Activated CD8-positive, alpha-beta memory T cell treated with anti-CD3 and anti-CD28 coated beads, Interleukin-2, amount 50 U/mL, for 1 hour (primary cell): ENCODE measurements around the gene PITHD1.
"Not testable (repeated sequence)": the region's sequence is repeated elsewhere in the genome, so short reads cannot be mapped to it uniquely, and the experiment has no call there.

ENCODE experiments used
- DNase-seq: peaks from one replicate; pipeline ENCODE4 v3.0.0-alpha.2; 2020; ENCODE audit errors: extremely low read depth

PITHD1 gene, protein sequence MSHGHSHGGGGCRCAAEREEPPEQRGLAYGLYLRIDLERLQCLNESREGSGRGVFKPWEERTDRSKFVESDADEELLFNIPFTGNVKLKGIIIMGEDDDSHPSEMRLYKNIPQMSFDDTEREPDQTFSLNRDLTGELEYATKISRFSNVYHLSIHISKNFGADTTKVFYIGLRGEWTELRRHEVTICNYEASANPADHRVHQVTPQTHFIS

DNA sequence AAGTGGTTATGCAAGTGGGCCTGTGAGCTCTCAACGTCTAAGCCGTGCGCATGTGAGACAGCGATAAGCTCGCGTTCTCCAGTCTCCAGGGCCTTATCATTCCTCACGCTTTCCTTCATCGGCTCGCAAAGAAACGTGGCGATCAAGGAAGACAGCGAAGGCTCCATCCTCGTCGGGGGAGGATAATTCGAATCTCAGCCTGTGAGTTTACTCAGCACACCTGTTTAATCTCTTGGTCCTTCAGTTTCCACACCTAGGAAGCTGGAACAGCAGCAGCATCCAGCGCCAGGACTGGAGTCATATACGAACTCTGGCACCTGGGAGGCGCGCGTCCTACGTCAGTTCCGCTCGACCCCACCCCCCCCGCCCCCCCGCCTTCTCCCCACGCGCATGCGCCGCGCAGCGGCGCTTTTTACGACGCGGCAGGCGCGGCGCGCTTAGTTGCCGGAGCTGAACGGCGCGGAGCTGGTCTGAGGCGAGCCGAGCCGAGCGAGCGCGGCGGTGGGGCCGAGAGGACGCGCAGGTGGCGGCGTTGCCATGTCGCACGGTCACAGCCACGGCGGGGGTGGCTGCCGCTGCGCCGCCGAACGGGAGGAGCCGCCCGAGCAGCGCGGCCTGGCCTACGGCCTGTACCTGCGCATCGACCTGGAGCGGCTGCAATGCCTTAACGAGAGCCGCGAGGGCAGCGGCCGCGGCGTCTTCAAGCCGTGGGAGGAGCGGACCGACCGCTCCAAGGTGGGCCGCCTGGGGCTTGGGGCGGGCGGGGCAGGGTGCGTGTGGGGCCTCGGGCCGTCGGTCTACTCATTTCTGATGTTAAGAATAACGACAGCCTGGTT lies at the start of gene PITHD1:
TSS of gene PITHD1 (plus strand) at position 440 of the 836 bp plus-strand sequence. CDS start at position 538, 98 bp downstream.
- DNase-seq: peak; percentile 55

DNA sequence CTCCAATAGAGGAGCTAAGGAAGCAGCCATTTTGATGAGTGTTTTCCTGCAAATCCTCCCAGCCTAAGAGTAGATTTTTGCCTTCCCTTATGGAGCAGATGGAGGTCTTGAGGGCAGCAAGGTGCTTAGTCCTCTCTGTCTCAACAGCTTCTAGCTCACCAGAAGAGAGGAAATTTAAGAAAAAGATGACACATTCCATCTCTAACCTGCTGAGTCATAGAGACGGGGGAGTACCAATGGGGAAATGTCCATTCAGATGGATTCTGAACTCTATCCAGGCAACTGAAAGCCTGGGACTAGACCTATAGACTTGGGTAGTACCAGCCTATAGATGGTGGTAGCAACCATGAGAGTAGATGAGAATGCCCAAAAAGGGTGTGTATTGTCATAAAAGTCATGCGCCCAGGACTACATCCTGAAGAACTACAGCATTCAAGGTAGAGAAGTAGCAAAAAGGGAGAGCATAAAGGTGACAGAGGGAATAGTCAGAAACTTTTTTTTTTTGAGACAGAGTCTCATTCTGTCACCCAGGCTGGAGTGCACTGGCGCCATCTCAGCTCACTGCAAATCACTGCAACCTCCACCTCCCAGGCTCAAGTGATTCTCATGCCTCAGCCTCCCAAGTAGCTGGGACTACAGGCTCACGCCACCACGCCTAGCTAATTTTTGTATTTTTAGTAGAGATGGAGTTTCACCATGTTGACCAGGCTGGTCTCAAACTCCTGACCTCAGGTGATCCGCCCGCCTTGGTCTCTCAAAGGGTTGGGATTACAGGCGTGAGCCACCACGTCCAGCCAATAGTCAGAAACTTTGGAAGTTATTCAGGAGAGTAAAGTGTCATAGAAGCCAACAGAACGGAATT lies 45.6 kb upstream of the PITHD1 start:
- no peak for DNase-seq

DNA sequence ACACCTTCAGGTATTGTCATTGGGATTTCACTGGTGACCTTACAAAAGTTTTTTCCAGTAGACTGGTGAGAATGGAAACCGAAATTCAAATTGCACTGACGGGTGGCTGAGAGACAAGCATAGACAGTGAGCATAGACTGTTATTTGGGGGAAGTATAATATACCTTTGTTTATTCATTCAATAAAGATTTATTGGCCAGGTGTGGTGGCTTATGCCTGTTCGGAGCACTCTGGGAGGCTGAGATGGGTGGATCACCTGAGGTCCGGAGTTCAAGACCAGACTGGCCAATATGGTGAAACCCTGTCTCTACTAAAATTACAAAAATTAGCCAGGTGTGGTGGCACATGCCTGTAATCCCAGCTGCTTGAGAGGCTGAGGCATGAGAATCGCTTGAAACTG lies 44.9 kb upstream of the PITHD1 start:
- not testable (repeated sequence) for DNase-seq

DNA sequence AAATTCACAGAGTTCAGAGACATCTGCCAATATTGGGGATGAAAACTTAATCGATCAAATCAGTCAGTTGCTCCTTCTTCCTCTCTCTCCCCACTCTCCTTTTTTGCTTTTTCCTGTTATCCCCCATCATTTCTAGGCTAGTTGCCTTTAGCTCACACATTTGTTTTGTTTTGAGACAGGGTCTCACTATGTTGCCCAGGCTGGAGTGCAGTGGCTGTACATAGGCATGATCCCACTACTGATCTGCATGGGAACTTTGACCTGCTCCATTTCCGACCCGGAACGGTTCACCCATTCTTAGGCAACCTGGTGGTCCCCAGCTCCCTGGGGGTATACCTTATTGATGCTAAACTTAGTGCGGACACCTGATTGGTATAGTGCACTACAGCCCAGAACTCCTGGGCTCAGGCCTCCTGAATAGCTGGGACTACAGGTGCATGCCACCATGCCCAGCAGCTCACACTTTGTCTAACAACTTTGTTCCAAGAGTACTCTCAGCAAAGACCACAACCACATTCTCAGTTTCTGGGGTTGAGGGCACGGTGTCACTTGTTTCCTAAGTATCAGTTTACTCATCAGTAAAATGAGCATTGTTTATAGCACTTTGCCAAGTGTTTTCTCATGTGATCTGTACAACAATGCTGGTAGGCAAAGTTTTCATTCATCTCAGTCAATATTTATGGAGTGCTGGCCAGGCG lies 41.6 kb upstream of the PITHD1 start:
- DNase-seq: no peak

DNA sequence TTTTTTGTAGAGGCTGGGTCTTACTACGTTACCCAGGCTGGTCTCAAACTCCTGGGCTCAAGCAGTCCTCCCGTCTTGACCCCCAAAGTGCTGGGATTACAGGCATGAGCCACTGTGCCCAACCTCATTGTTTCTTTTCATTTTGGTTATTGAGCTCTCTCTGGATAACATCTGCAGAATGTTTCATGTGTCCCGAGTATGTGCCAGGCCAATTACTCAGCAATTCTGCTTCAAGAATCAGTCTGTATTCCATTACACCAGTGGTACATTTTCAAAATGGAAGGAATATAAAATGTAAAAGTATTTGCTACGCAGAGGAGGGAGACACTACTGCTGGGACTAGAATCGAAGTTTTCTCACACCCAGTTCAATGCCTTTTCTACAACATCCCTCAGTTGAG lies 36.6 kb upstream of the PITHD1 start:
- DNase-seq: no peak

DNA sequence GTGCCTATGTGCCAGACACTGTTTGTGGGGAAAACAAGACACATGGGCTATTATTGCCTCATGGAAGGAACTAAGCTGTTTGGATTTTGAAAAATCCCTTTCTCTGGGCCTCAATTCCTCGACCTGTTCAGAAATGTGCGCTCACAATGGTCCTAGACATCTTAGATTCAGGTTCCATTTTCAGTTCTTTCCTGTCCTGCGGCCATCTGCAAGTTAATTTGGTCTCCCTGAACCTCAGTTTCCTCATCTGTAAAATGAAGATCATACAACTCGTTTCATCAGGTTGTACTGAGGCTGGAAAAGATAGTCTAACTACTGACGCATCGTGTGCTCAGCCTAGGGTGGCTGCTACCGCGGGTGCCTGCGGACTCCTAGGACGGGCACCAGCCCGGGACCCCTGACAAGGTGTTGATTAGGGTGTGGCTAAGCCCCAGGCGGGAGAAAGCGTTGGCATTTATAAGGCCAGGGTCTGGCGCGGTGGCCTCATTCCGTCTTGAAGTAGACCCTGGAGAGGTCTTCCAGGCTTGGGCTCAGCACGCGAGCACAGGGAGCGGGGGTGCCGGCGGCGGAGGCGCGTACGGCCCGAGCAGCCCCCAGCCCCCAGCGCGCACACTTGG lies 35.4 kb upstream of the PITHD1 start:
- no peak for DNase-seq

DNA sequence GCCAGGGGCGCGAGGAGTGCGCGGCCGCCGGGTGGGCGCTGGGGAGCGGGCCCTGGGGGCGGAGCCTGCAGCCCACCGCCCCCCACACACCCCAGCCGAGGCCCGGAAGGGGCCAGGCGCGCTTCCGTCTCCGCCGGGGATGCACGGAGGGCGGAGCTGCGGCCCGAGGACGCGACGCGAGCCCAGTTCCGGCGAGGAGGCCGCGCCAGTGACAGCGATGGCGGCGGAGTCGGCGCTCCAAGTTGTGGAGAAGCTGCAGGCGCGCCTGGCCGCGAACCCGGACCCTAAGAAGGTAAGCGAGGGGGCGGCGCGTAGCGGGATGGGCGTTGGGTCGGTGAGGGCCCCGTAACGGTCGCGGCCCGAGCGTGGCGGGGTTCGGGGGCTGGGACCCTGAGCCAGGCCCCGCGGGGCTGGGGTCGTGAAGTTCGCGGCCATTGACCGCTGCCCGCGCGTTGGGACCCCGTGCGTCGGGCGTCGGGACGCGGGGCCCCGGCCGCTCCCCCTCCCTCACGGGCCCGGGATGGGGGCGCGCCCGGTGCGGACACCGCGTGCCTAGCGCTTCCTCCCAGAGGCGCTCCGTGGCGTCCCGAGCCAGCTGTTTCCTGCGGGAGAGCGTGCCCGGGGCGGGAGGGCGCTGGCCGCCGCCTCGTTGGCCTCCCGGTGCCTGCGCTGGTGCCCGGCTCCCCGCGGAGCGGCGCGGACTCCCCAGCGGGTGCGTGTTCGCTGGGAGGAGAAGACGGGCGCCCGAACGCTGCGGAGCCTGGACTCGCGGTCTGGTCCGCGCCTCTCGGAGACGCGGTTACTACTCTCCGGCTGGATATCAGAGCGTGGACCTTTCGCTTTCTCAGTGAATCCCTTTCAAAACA lies 34.7 kb upstream of the PITHD1 start, which contains the start of gene ELOA:
TSS of gene ELOA (plus strand) at position 185 of the 866 bp plus-strand sequence. CDS start at position 218, 33 bp downstream.
- DNase-seq: peak; percentile 32

DNA sequence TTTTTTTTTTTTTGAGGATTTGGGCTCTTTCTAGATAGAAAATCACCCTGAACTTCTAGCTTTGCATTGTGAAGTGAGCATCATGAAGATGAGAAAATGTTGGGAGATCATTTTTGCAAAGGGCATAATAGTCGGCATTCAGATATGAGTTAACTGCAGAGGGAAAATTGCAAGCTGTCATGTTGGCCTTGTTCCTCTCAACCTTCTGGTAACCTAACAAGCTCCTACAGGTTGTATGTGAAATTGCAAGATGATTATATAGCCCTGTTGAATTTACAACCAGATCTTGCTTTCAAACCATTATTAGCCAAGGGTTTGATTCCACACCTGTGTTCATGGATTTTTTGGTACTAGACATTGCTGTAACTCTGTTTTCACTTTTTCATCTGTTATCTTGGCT lies 32.7 kb upstream of the PITHD1 start:
- DNase-seq: no peak

DNA sequence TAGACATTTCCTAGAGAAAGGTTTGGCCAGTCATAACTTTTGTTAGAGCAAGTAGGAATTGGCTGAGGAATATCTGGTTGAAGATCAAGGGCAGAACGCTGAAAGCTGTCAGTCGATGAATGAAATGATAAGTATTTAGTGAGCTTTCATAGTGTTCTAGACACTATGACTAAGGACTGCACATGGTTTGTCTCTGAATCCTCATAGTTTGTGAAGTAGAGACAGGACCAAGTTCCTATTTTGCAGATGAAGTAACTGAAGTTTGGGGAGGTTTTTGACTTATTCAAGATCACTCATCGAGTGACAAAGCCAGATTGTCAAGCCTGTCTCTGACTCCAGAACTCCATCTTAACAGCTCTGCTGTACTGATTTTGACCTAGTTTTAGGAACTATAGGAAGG lies 30.2 kb upstream of the PITHD1 start:
- no peak for DNase-seq

DNA sequence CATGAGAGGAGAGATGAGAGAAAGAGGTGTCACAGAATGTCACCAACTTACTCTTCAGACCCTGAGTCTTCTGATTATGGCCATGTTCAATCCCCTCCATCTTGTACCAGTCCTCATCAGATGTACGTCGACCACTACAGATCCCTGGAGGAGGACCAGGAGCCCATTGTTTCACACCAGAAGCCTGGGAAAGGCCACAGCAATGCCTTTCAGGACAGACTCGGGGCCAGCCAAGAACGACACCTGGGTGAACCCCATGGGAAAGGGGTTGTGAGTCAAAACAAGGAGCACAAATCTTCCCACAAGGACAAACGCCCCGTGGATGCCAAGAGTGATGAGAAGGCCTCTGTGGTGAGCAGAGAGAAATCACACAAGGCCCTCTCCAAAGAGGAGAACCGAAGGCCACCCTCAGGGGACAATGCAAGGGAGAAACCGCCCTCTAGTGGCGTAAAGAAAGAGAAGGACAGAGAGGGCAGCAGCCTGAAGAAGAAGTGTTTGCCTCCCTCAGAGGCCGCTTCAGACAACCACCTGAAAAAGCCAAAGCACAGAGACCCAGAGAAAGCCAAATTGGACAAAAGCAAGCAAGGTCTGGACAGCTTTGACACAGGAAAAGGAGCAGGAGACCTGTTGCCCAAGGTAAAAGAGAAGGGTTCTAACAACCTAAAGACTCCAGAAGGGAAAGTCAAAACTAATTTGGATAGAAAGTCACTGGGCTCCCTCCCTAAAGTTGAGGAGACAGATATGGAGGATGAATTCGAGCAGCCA lies 27.0 kb upstream of the PITHD1 start:
- no peak for DNase-seq

DNA sequence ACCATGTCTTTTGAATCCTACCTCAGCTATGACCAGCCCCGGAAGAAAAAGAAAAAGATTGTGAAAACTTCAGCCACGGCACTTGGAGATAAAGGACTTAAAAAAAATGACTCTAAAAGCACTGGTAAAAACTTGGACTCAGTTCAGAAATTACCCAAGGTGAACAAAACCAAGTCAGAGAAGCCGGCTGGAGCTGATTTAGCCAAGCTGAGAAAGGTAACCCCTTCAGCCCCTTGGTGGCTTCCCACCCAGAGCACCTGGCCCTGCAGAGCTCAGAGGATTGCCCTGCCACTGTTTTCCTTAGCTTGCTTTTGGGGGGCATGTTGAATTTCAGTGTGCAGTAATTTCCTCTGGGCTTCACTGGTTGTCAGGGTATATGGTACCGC lies 26.4 kb upstream of the PITHD1 start:
- no peak for DNase-seq

DNA sequence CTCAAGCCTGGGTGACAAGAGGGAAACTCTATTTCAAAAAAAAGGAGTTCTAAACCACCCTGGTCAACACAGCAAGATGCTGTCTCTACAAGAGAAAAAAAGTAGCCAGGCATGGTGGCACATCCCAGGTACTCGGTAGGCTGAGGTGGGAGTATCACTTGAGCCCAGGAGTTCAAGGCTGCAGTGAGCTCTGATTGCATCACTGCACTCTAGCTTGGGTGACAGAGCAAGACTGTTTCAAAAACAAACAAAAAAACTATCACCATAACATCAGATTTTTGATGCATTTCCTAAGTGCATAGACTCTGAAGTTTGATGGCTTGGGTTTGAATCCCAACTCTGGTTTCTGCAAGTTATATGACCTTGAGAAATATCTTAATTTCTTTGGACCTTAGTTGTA lies 25.3 kb upstream of the PITHD1 start:
- no peak for DNase-seq

DNA sequence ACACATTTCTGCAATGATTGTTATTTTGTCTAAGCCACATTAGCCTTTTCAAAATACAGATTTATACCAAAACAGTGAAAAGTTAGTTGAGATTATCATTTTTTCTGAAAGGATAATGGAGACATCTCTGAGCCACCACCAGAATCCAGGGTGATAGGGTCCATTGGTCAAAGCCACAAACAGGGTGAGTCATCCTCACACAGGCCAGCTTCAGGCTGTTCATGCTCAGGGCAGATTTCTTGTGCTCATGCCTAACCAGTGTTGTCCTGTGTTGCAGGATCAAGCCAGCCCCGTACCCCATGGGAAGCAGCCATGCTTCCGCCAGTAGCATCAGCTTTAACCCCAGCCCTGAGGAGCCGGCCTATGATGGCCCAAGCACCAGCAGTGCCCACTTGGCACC lies 21.5 kb upstream of the PITHD1 start:
- DNase-seq: no peak

DNA sequence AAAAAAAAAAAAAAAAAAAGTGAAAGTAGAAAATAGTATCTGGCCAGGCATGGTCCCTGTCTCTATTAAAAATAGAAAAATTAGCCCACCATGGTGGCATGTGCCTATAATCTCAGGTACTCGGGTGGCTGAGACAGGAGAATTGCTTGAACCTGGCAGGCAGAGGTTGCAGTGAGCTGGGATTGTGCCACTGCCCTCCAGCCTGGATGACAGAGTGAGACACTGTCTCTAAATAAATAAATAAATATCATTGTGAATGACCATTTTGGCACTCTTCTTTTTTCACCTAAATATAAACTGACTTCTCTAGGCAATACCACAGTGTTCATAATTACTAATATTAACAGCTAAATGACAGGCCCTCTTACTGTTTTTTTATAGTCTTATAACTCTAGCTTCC lies 20.4 kb upstream of the PITHD1 start:
- no peak for DNase-seq

DNA sequence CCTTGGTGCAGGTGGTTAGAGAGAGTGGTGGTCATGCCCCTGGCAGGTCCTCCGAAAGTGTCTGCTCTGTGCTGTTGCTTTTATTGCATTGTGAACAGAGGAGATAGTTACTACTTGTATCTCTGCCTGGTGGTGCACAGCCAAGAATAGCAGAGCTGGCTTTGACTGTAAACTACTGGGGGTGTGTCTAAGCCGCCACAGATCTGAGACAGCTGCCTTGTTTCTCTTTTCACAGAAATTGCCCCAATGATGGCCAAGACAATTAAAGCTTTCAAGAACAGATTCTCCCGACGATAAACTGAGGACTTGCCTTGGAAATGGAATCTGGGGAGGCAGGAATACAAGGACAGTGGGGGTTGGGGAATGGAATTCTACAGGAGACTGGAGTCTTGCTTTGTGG lies 18.9 kb upstream of the PITHD1 start:
- DNase-seq: no peak

DNA sequence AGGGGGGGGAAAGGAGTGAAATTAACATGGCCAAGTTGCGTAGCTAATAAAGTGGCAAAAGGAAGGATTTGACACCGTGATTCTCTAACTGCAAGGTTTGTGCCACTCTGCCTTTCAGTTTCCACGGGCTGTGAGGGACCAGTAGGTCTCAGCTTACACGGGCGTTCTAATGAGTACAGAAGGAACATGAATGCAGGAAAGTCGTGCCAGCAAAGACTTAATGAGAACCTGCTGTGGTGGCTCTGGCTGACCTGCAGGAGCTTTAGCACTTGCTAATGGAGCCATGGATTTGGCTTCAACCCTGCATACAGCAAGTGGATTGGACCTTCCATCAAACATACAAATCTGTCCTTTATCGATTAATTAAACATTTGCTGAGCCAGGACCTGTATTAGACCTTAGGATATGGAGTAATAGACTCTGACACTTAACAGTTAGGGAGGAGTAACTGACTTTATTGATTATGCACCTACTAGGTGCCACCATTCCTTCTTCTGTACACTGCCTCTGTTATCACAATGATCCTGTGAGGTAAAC lies 15.1 kb upstream of the PITHD1 start:
- no peak for DNase-seq

DNA sequence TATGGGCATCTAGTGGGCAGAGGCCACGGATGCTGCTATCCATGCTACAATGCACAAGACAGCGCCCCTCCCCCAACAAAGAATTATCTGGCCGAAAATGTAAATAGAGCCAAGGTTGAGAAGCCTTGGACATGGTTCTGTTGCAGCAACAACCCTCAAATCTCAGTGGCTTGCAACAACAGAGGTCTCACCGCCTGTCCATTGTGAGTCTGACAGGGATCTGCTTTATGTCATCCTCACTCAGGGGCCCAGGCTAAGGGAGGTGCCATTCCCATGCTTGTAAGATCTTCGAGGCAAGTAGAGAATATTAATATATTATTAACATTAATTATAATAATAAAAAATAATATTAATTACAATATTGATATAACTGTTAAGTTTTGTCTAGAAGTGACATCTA lies 9.5 kb upstream of the PITHD1 start:
- no peak for DNase-seq

DNA sequence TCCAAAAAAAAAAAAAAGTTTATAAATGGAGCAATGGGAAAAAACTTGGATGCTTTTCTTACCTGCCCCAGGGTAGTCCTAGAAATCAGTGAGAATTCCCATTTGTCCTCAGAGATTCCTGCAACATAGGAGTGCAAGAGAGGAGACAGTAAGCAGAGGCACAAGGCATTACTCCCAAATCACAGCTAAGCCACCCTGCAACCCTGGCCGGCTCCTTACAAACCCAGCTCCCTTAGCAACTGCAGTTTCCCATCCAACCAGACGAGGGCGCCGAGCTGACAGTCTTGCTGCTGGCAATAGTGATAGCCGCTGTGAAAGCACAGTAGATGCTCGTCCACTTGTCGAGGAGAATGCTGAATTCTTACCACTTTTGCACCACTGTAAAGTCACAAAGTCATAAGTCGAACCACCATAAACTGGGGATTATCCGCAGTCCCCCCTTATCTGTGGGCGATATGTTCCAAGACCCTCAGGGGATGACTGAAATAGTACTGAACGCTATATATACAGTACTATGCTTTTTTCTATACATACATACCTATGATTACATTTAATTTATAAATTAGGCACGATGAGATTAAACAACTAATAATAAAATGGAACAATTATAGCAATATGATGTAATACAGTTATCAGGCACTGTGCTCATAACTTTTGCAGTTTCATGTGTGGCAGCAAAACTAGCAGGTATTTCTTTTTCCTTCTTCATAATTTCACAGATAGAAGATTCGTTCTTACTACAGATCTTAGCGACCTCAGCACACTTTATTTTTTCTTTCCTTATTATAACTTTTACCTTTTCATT lies 6.0 kb upstream of the PITHD1 start:
- peak; percentile 65 for DNase-seq
